K562 (cell line): ENCODE data around the gene PRSS37. TPM values are rescaled to one million over a fixed set of nuclear protein-coding genes. Genes with fewer than 3 reads are reported as not detected.

ENCODE experiments used
- ATAC-seq: fragments of 200-7000 bp; cut with Tn5 transposase; 3 replicates; pipeline ENCODE4 v1.9.1; 2020; ENCODE audit warnings: moderate library complexity
- BruUV-seq: library from RNA; stranded (reverse); fragments of 400-500 nt; replicated peaks from 2 replicates; lab custom pipeline; 2021; lab: Mats Ljungman, UMichigan
- CTCF ChIA-PET: fragments of 300-600 bp; formaldehyde crosslinking; extraction: SDS; loops from one replicate; lab custom pipeline; 2021; ENCODE audit warnings: low intra/inter-chr PET ratio; lab: Yijun Ruan, JAX
- POLR2A ChIA-PET: fragments of 300-600, 350-650 bp; sonication (Branson Sonifier 250); formaldehyde crosslinking; extraction: SDS; loops from one replicate; lab custom pipeline; 2021; ENCODE audit warnings: antibody characterized with exemption, inconsistent platforms; lab: Yijun Ruan, JAX
- DNase-seq, 4 experiments: peaks; one replicate each; pipeline versions ENCODE4 v3.0.0 to v3.0.0-alpha.2; 2011 to 2018; ENCODE audit warnings: low spot score in 3 of 4, mixed read lengths in 3 of 4; ENCODE audit errors: extremely low read depth in 1 of 4
- FAIRE-seq: peaks from 2 replicates; lab custom pipeline; 2011; peaks lifted over from hg19 to GRCh38; lab: Jason Lieb, UNC
- H2AFZ ChIP-seq: 2 replicates; pipeline ENCODE4 v1.6.0; 2011; ENCODE audit warnings: low read depth, low read length, control low read depth, inconsistent platforms
- H3K27ac ChIP-seq: fragments of 200-600 bp; 3 replicates; pipeline ENCODE4 v1.8.0; 2011; ENCODE audit warnings: low read depth, mild to moderate bottlenecking, control low read depth, inconsistent platforms, low read length, moderate library complexity, mixed read lengths; ENCODE audit errors: extremely low read depth
- H3K27me3 ChIP-seq, 2 experiments: fragments of 300-600 bp in 1 of 2; 2 replicates in 1 of 2; 3 replicates in 1 of 2; pipeline versions ENCODE4 v1.6.0 to v1.8.0; 2011; ENCODE audit warnings: inconsistent platforms in 2 of 2, low read length in 2 of 2, mild to moderate bottlenecking in 1 of 2, mixed read lengths in 1 of 2, moderate library complexity in 1 of 2; ENCODE audit not compliant: control insufficient read depth in 2 of 2, insufficient read depth in 2 of 2
- H3K36me3 ChIP-seq: fragments of 300-600 bp; 3 replicates; pipeline ENCODE4 v1.8.0; 2011; ENCODE audit warnings: mild to moderate bottlenecking, low read length, inconsistent platforms; ENCODE audit not compliant: control insufficient read depth, insufficient read depth
- H3K4me1 ChIP-seq, 2 experiments: fragments of 200-600 bp in 1 of 2; replicated peaks in 1 of 2; 2 replicates in 1 of 2; 3 replicates in 1 of 2; pipeline versions ENCODE4 v1.5.1 to v1.8.0; 2011; ENCODE audit warnings: inconsistent platforms in 2 of 2, low read length in 2 of 2, mild to moderate bottlenecking in 1 of 2, mixed read lengths in 1 of 2, moderate library complexity in 1 of 2; ENCODE audit not compliant: control insufficient read depth in 2 of 2, insufficient read depth in 2 of 2
- H3K4me2 ChIP-seq: 2 replicates; pipeline ENCODE4 v1.6.1; 2011; ENCODE audit warnings: low read length, control low read depth, inconsistent platforms, mixed read lengths; ENCODE audit not compliant: insufficient read depth
- H3K4me3 ChIP-seq: fragments of 200-600 bp; sonication (generic), shearing (Covaris generic); 2 replicates; pipeline ENCODE4 v1.5.1; 2016; ENCODE audit warnings: control low read depth, inconsistent platforms
- H3K79me2 ChIP-seq: fragments of 200-600 bp; 3 replicates; pipeline ENCODE4 v1.8.0; 2011; ENCODE audit warnings: low read length, inconsistent platforms; ENCODE audit not compliant: control insufficient read depth, insufficient read depth
- H3K9ac ChIP-seq, 2 experiments: 2 replicates each; pipeline versions ENCODE4 v1.6.0 to v1.6.1; 2011; ENCODE audit warnings: low read depth in 2 of 2, low read length in 2 of 2, control low read depth in 1 of 2, inconsistent platforms in 1 of 2, mild to moderate bottlenecking in 1 of 2, mixed read lengths in 1 of 2; ENCODE audit not compliant: insufficient read depth in 1 of 2
- H3K9me1 ChIP-seq: one replicate; pipeline ENCODE4 v1.6.0; 2011; ENCODE audit warnings: inconsistent platforms, mild to moderate bottlenecking, low read length, moderate library complexity; ENCODE audit not compliant: control insufficient read depth, insufficient read depth
- H3K9me3 ChIP-seq: replicated peaks from 2 replicates; pipeline ENCODE4 v1.5.1; 2011; ENCODE audit warnings: low read depth, low read length, inconsistent platforms; ENCODE audit not compliant: control insufficient read depth, insufficient read depth
- H4K20me1 ChIP-seq: replicated peaks from 2 replicates; pipeline ENCODE4 v1.6.1; 2011; ENCODE audit warnings: low read length, inconsistent platforms, mixed read lengths; ENCODE audit not compliant: control insufficient read depth, insufficient read depth
- KAT2B ChIP-seq: IDR thresholded peaks from one replicate; pipeline ENCODE4 v1.6.1; 2012; ENCODE audit warnings: low read depth, mild to moderate bottlenecking, control low read depth, inconsistent platforms, low read length, moderate library complexity
- MIER1 ChIP-seq: fragments of 450-650 bp; IDR thresholded peaks from 2 replicates; pipeline ENCODE4 v1.6.1; 2016; ENCODE audit warnings: antibody characterized with exemption, mild to moderate bottlenecking, low read depth
- MITF ChIP-seq: IDR thresholded peaks from 2 replicates; pipeline ENCODE4 v1.6.1; 2014; ENCODE audit warnings: antibody characterized with exemption
- NCOA4 ChIP-seq: fragments of 450-650 bp; IDR thresholded peaks from 2 replicates; pipeline ENCODE4 v1.6.1; 2018; ENCODE audit warnings: mild to moderate bottlenecking; ENCODE audit not compliant: partially characterized antibody
- PML ChIP-seq: IDR thresholded peaks from 2 replicates; pipeline ENCODE4 v1.6.1; 2012; ENCODE audit warnings: low read length, inconsistent platforms
- RCOR1 ChIP-seq, 2 experiments: IDR thresholded peaks; 2 replicates each; pipeline ENCODE4 v1.6.1; 2012; ENCODE audit warnings: low read depth in 2 of 2, low read length in 2 of 2, borderline replicate concordance in 1 of 2, improper control_type of control experiment in 1 of 2
- RREB1 ChIP-seq: fragments of 250-450 bp; sonication (Bioruptor Pico); IDR thresholded peaks from 2 replicates; pipeline ENCODE4 v1.4.0; 2020
- SIN3A ChIP-seq, 2 experiments: fragments of 150-350 bp in 1 of 2; IDR thresholded peaks; 2 replicates each; pipeline ENCODE4 v1.6.1; 2011 to 2016; ENCODE audit warnings: borderline replicate concordance in 2 of 2, low read depth in 2 of 2, low read length in 2 of 2, mild to moderate bottlenecking in 2 of 2, moderate library complexity in 2 of 2; ENCODE audit not compliant: control insufficient read depth in 1 of 2
- SRF ChIP-seq, 2 experiments: fragments of 250-450, 450-650 bp in 1 of 2; sonication (Bioruptor Pico) in 1 of 2; sonication (generic) in 1 of 2; formaldehyde crosslinking; IDR thresholded peaks; 2 replicates each; pipeline versions ENCODE4 v1.5.0 to v1.5.1; 2020 to 2022; ENCODE audit warnings: mild to moderate bottlenecking in 1 of 2, missing genetic modification reagents in 1 of 2
- SRSF9 ChIP-seq: fragments of 200-400 bp; formaldehyde crosslinking; IDR thresholded peaks from 2 replicates; pipeline ENCODE4 v1.6.1; 2017; ENCODE audit warnings: low read depth, low read length, borderline replicate concordance
- THAP7 ChIP-seq: fragments of 250-450 bp; sonication (Bioruptor Pico); IDR thresholded peaks from 2 replicates; pipeline ENCODE4 v1.5.0; 2021
- U2AF1 ChIP-seq: fragments of 200-400 bp; formaldehyde crosslinking; optimal IDR thresholded peaks from 2 replicates; pipeline ENCODE3; 2017; ENCODE audit warnings: mild to moderate bottlenecking, low read depth, low read length, moderate library complexity
- XRCC3 ChIP-seq: fragments of 450-650 bp; IDR thresholded peaks from 2 replicates; pipeline ENCODE4 v1.6.1; 2017; ENCODE audit warnings: mild to moderate bottlenecking, moderate library complexity
- WGBS: fragments of 100-300 bp; shearing (Covaris generic); methylation state at CpG from one replicate; pipeline ENCODE4 v1.1.6; 2016; ENCODE audit warnings: low coverage, mixed read lengths; ENCODE audit not compliant: insufficient coverage; ENCODE audit errors: missing lambda C conversion rate; 5-methylcytosine and 5-hydroxymethylcytosine counted together
- in situ Hi-C: fragments of 300-500 bp; cut with MboI; formaldehyde crosslinking; loops from 4 replicates; pipeline ENCODE4 v1.15.0; 2018; ENCODE audit warnings: inconsistent platforms, mixed read lengths
- intact Hi-C: fragments of 100-400 bp; cut with micrococcal nuclease; formaldehyde crosslinking; loops from 2 replicates; pipeline ENCODE4 v1.14.2; 2022
- polyA plus RNA-seq, 8 experiments: library from polyadenylated mRNA; depleted of rRNA in 4 of 8; stranded (reverse) in 5 of 8; unstranded in 3 of 8; fragments of >200 nt; fragmentation: Nextera tagmentation in 2 of 8; fragmentation: Illumina TruSeq in 1 of 8; extraction: Ambion mirVana in 2 of 8; extraction: Trizol in 1 of 8; gene quantifications; 2 replicates each; pipeline versions ENCODE4 v1.2.1 to v1.2.3, GENCODE V29; 2011 to 2014; ENCODE audit warnings: inconsistent platforms in 1 of 8, missing spikeins in 1 of 8
- total RNA-seq, 7 experiments: library from RNA; depleted of rRNA in 6 of 7; stranded (reverse); fragments of >200 nt in 6 of 7; fragmentation: Illumina TruSeq in 2 of 7; extraction: Trizol in 2 of 7; gene quantifications; 2 replicates each; pipeline versions ENCODE4 v1.2.1 to v1.2.3, GENCODE V29; 2011 to 2021; ENCODE audit warnings: low replicate concordance in 1 of 7

The PRSS37 gene
- total and polyA plus RNA-seq, 9 of the 15 experiments (the other 6 are each of a cell fraction or from before 2014, with no cell fraction given), result not detected

GRCh38 chr7:141860207-141860606 lies 18.9 kb upstream of the PRSS37 start (continued):
- TF ChIP-seq RREB1 (CRISPR knock-in tag) (no peak), XRCC3 (no peak)

GRCh38 chr7:141847996-141848395 lies 6.7 kb upstream of the PRSS37 start:
- intact Hi-C loops, result no loop called here
- in situ Hi-C loops, result no loop called here
- H3K9me3 ChIP-seq, result no peaks in the 10 kb centered on the region
- H3K9me1 ChIP-seq, result no peaks in the 10 kb centered on the region
- CTCF ChIA-PET, result no interaction called here
- H3K27me3 ChIP-seq, result no peaks in the 10 kb centered on the region
- H3K27ac ChIP-seq, result no peak overlapping the region
- WGBS, result 0% methylated on average over 5 of the region's 5 CpGs
- no peak overlapping the region for H3K9ac ChIP-seq
- H3K4me1 ChIP-seq, result no peaks in the 10 kb centered on the region
- H3K4me2 ChIP-seq, result no peak overlapping the region
- H2AFZ ChIP-seq, result no peak overlapping the region
- ATAC-seq (no peak), DNase-seq (no peak), FAIRE-seq (no peak)
- H4K20me1 ChIP-seq, result no peaks in the 10 kb centered on the region
- no peak overlapping the region for H3K4me3 ChIP-seq
- POLR2A ChIA-PET, result interaction anchor here (0.5 to 0.6 kb wide), 2 partner anchors 9 to 12 kb away, joined by 3 read pairs; no protein-coding TSS in a partner anchor
- H3K36me3 ChIP-seq, result no peaks in the 10 kb centered on the region
- H3K79me2 ChIP-seq, result no peaks in the 10 kb centered on the region
- no TSS peak for BruUV-seq
- no peak for TF ChIP-seq MITF
- TF ChIP-seq MIER1, result no peak
- no peak for TF ChIP-seq SRF (CRISPR knock-in tag; IDR thresholded peaks at IDR 0.05)
- no peak for TF ChIP-seq NCOA4
- TF ChIP-seq RCOR1 (IDR thresholded peaks at IDR 0.05; ENCODE audit: borderline replicate concordance in 1 of 2, low read depth in 2 of 2, low read length in 2 of 2), result no peak
- TF ChIP-seq SIN3A (IDR thresholded peaks at IDR 0.05; ENCODE audit: borderline replicate concordance in 2 of 2, control insufficient read depth in 1 of 2, low read depth in 2 of 2, low read length in 2 of 2), result no peak
- no peak for TF ChIP-seq SRSF9
- no peak for TF ChIP-seq THAP7 (CRISPR knock-in tag)
- TF ChIP-seq PML, result no peak
- no peak for TF ChIP-seq KAT2B
- TF ChIP-seq U2AF1, result no peak
